ENCODE measurements around the gene CMKLR1. TPM values are rescaled to one million over a fixed set of nuclear protein-coding genes. Genes with fewer than 3 reads are reported as not detected.

CMKLR1 gene
- total RNA-seq, 1 experiment from 2014 or later = 0.15 TPM

DNA sequence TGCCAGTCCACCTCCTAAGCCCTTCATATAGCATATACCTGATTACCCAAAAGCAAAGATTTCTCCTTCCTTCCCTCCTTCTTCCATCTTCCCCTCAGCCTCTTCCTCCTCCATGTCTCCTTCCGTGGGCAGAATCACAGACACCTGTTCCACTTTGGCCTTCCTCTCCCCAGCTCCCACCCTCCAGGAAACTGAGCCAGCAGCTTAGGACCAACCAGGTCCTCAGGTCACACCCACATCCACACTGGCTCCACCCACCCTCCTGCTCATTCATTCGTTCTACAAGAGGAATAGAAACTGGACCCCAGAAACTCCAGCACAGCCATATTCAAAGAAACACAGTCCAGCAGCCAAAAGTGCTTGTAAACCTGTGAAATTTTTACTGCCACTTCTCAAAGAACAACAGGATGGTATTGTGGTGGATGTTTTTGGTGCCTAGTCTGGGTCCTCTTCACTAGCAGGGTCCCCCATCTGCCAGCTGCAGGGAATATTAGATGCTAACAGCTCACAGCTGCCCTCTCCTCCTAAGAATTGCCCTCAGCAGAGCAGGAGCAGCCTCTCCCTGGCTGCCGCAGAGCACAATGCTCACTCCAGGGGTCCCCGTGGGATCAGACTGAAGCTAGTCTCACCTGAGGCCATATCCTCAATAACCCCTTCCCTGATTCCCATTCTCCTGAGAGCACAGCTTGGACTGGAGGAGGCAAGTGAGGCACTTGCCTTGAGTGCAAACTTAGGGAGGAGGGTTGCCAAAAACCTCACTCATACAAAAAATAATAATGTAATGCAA lies 18.4 kb downstream of the CMKLR1 start:
- Histone ChIP-seq H2AFZ (ENCODE audit: low read depth, low read length, poor library complexity, severe bottlenecking) (no peak overlapping the region), H3K4me3 (replicated peaks in 1 of 2; ENCODE audit: low read depth in 1 of 2, low read length in 2 of 2) (no peak overlapping the region), H3K9me2 (ENCODE audit: insufficient read depth) (no peaks in the 10 kb centered on the region), H3K9ac (ENCODE audit: low read length) (no peak overlapping the region), H4K20me1 (ENCODE audit: insufficient read depth) (no peaks in the 10 kb centered on the region), H3K79me2 (ENCODE audit: insufficient read depth, low read length) (no peaks in the 10 kb centered on the region), H3K36me3 (ENCODE audit: control insufficient read depth in 1 of 2, insufficient read depth in 2 of 2, low read length in 2 of 2) (no peaks in the 10 kb centered on the region), H3K4me1 (ENCODE audit: control insufficient read depth in 1 of 2, insufficient read depth in 2 of 2, low read length in 2 of 2) (no peaks in the 10 kb centered on the region), H3K9me3 (ENCODE audit: control insufficient read depth in 1 of 2, insufficient read depth in 1 of 2, low read depth in 1 of 2, low read length in 2 of 2) (no peaks in the 10 kb centered on the region), H3K4me2 (ENCODE audit: low read length) (no peak overlapping the region), H3K27me3 (ENCODE audit: insufficient read depth, low read length) (peaks cover 44% of the 10 kb centered on the region), H3K27ac (ENCODE audit: low read depth, low read length) (no peak overlapping the region)
- intact Hi-C loops (cut with micrococcal nuclease) = no loop called here
- ATAC-seq (peak; percentile 62), DNase-seq (ENCODE audit: low read depth, low spot score) (no peak)
- CTCF ChIA-PET = no interaction called here
- TF ChIP-seq JUND (IDR thresholded peaks at IDR 0.05) = no peak
- TF ChIP-seq REST (IDR thresholded peaks at IDR 0.05; ENCODE audit: low read depth) = no peak
- no peak for TF ChIP-seq YY1 (IDR thresholded peaks at IDR 0.05; ENCODE audit: extremely low read depth, insufficient replicate concordance, low read depth, low read length)
- TF ChIP-seq MAX (IDR thresholded peaks at IDR 0.05) = no peak
- TF ChIP-seq RAD21 (IDR thresholded peaks at IDR 0.05; ENCODE audit: low read depth) = no peak
- TF ChIP-seq EZH2 (IDR thresholded peaks at IDR 0.05) = no peak
- no peak for TF ChIP-seq CEBPB (IDR thresholded peaks at IDR 0.05; ENCODE audit: low read depth)
- TF ChIP-seq EGR1 (IDR thresholded peaks at IDR 0.05; ENCODE audit: low read depth) = no peak
- no peak for TF ChIP-seq ZNF274 (IDR thresholded peaks at IDR 0.05; ENCODE audit: low read depth, low read length)
- TF ChIP-seq, protein P1, sequence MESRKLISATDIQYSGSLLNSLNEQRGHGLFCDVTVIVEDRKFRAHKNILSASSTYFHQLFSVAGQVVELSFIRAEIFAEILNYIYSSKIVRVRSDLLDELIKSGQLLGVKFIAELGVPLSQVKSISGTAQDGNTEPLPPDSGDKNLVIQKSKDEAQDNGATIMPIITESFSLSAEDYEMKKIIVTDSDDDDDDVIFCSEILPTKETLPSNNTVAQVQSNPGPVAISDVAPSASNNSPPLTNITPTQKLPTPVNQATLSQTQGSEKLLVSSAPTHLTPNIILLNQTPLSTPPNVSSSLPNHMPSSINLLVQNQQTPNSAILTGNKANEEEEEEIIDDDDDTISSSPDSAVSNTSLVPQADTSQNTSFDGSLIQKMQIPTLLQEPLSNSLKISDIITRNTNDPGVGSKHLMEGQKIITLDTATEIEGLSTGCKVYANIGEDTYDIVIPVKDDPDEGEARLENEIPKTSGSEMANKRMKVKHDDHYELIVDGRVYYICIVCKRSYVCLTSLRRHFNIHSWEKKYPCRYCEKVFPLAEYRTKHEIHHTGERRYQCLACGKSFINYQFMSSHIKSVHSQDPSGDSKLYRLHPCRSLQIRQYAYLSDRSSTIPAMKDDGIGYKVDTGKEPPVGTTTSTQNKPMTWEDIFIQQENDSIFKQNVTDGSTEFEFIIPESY (IDR thresholded peaks at IDR 0.05; ENCODE audit: extremely low read depth, insufficient replicate concordance, low read length) = no peak
- no peak for TF ChIP-seq CBX3 (IDR thresholded peaks at IDR 0.05; ENCODE audit: low read depth)
- TF ChIP-seq, protein P2, sequence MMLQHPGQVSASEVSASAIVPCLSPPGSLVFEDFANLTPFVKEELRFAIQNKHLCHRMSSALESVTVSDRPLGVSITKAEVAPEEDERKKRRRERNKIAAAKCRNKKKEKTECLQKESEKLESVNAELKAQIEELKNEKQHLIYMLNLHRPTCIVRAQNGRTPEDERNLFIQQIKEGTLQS (IDR thresholded peaks at IDR 0.05) = no peak
- TF ChIP-seq SRF (IDR thresholded peaks at IDR 0.05; ENCODE audit: low read depth) = no peak
- TF ChIP-seq ELF1 (IDR thresholded peaks at IDR 0.05; ENCODE audit: borderline replicate concordance, low read depth) = no peak
- TF ChIP-seq SP1 (IDR thresholded peaks at IDR 0.05; ENCODE audit: low read depth) = no peak
- no peak for TF ChIP-seq ZFX (IDR thresholded peaks at IDR 0.05)
- no peak for TF ChIP-seq FOSL1 (IDR thresholded peaks at IDR 0.05; ENCODE audit: low read depth)
- BruUV-seq (replicated peaks) = no TSS peak
- RAD21 ChIA-PET (ENCODE audit: low non-redundant PET in 1 of 2, low total read pairs in 2 of 2, uncharacterized antibody in 2 of 2, unreplicated experiment in 2 of 2) = no interaction called here
- POLR2A ChIA-PET = no interaction called here
